Kidney (tissue), 14 donors: ENCODE data around the gene MAJIN. TPM values are rescaled to one million over a fixed set of nuclear protein-coding genes. Genes with fewer than 3 reads are reported as not detected.
"Not testable (repeated sequence)": the region's sequence is repeated elsewhere in the genome, so short reads cannot be mapped to it uniquely, and the experiment has no call there.

Source experiments
- DNase-seq, 5 donors: peaks; one replicate each; pipeline ENCODE4 v3.0.0-alpha.2; 2013 to 2020
- FAIRE-seq: peaks from 2 replicates; lab custom pipeline; 2012; peaks lifted over from hg19 to GRCh38; lab: Jason Lieb, UNC
- H3K27ac ChIP-seq, 2 donors: one replicate each; pipeline ENCODE4 v1.7.0; 2013; ENCODE audit warnings: low read depth in 2 of 2, low read length in 2 of 2, inconsistent platforms in 1 of 2
- H3K27me3 ChIP-seq: one replicate; pipeline ENCODE4 v1.7.1; 2013; ENCODE audit warnings: low read length, inconsistent platforms; ENCODE audit not compliant: control insufficient read depth, insufficient read depth
- H3K36me3 ChIP-seq, 3 donors: one replicate each; pipeline versions ENCODE4 v1.7.0 to v1.7.1; 2013; ENCODE audit warnings: low read length in 3 of 3, control low read depth in 1 of 3, inconsistent platforms in 1 of 3; ENCODE audit not compliant: insufficient read depth in 3 of 3, control insufficient read depth in 2 of 3
- H3K4me1 ChIP-seq, 3 donors: one replicate each; pipeline versions ENCODE4 v1.7.0 to v1.7.1; 2013; ENCODE audit warnings: low read length in 3 of 3, inconsistent platforms in 1 of 3, low read depth in 1 of 3; ENCODE audit not compliant: control insufficient read depth in 2 of 3, insufficient read depth in 2 of 3
- H3K4me3 ChIP-seq, 3 donors: one replicate each; pipeline versions ENCODE4 v1.7.0 to v1.8.1; 2013; ENCODE audit warnings: low read length in 3 of 3, control low read depth in 1 of 3, inconsistent platforms in 1 of 3
- H3K9ac ChIP-seq, 3 donors: one replicate each; pipeline versions ENCODE4 v1.7.0 to v1.7.1; 2013; ENCODE audit warnings: low read length in 3 of 3, control low read depth in 1 of 3, inconsistent platforms in 1 of 3
- H3K9me3 ChIP-seq, 3 donors: one replicate each; pipeline versions ENCODE4 v1.7.0 to v1.7.1; 2013; ENCODE audit warnings: low read length in 3 of 3, control low read depth in 1 of 3, inconsistent platforms in 1 of 3; ENCODE audit not compliant: control insufficient read depth in 2 of 3, insufficient read depth in 1 of 3
- CTCF ChIP-seq: IDR thresholded peaks from 3 replicates; pipeline ENCODE4 v1.5.1; 2012; ENCODE audit warnings: mild to moderate bottlenecking, moderate library complexity, borderline replicate concordance; ENCODE audit not compliant: insufficient read depth; ENCODE audit errors: extremely low read depth
- intact Hi-C: fragments of 100-400 bp; cut with DNase I; formaldehyde crosslinking; loops from one replicate; pipeline ENCODE4 v1.11.1; 2022
- polyA plus RNA-seq: library from polyadenylated mRNA; stranded (reverse); fragments of 350-450 nt; fragmentation: Illumina TruSeq; extraction: RNeasy Lipid Tissue Mini Kit (QIAGEN cat#74804); gene quantifications from one replicate; pipeline ENCODE4 v1.2.3, GENCODE V29; 2014; ENCODE audit warnings: low read depth, low replicate concordance; ENCODE audit not compliant: insufficient read depth
- total RNA-seq: library from RNA; stranded (reverse); fragmentation: NEBNext Ultra II Directional; extraction: Animal tissue kit (Norgen Biotek cat#: 25700); gene quantifications from one replicate; pipeline ENCODE4 v1.2.1, GENCODE V29; 2021
- donor health status: control.
- donor health status: control.
- donor health status: control.
- donor health status: control.
- donor health status: control.
- donor health status: DM: yes; HTN: yes; CAD: no.
- donor health status: Normal renal cell carcinoma (clear cell type).

MAJIN gene
- total and polyA plus RNA-seq, 2 donors from 2014 or later = 0.80 TPM; not detected in 1

- peaks cover 0 to 2% (median 1%) of the 10 kb centered on the region in 3 donors for H3K4me1 ChIP-seq
- H3K4me3 ChIP-seq = no peak overlapping the region
- no peak overlapping the region for H3K9ac ChIP-seq
- no peak for TF ChIP-seq CTCF
- no peaks in the 10 kb centered on the region for H3K27me3 ChIP-seq
- H3K27ac ChIP-seq = no peak overlapping the region
- intact Hi-C loops = no loop called here
- FAIRE-seq = no peak
- no peak for DNase-seq
- no peaks in the 10 kb centered on the region for H3K9me3 ChIP-seq
- no peaks in the 10 kb centered on the region for H3K36me3 ChIP-seq
Measured at GRCh38 chr11:65008016-65008415, 36.1 kb upstream of the MAJIN start.

GRCh38 chr11:65003968-65004367, 32.1 kb upstream of the MAJIN start:
- intact Hi-C loops, H3K4me3 ChIP-seq, H3K4me1 ChIP-seq, FAIRE-seq, H3K27ac ChIP-seq, H3K27me3 ChIP-seq, H3K9me3 ChIP-seq, H3K36me3 ChIP-seq, H3K9ac ChIP-seq, DNase-seq: not testable (repeated sequence)

- H3K27me3 ChIP-seq = no peaks in the 10 kb centered on the region
- H3K9ac ChIP-seq = no peak overlapping the region
- TF ChIP-seq CTCF = no peak
- no peaks in the 10 kb centered on the region for H3K36me3 ChIP-seq
- DNase-seq (peak in 3 of 5 donors; percentile 38 to 39 (median 39)), FAIRE-seq (no peak)
- no peak overlapping the region for H3K4me3 ChIP-seq
- H3K9me3 ChIP-seq = no peaks in the 10 kb centered on the region
- intact Hi-C loops = no loop called here
- H3K27ac ChIP-seq = no peak overlapping the region
- peaks cover 0 to 9% (median 0%) of the 10 kb centered on the region in 3 donors for H3K4me1 ChIP-seq
Measured at GRCh38 chr11:65003282-65003681, 31.4 kb upstream of the MAJIN start.

- H3K27me3 ChIP-seq = no peaks in the 10 kb centered on the region
- no peak overlapping the region for H3K9ac ChIP-seq
- no peak for FAIRE-seq
- no peak overlapping the region for H3K27ac ChIP-seq
- DNase-seq = no peak
- TF ChIP-seq CTCF = no peak
- intact Hi-C loops = no loop called here
- H3K36me3 ChIP-seq = no peaks in the 10 kb centered on the region
- no peak overlapping the region for H3K4me3 ChIP-seq
- no peaks in the 10 kb centered on the region for H3K9me3 ChIP-seq
- peaks cover 0 to 9% (median 0%) of the 10 kb centered on the region in 3 donors for H3K4me1 ChIP-seq
Measured at GRCh38 chr11:65002706-65003105, 30.8 kb upstream of the MAJIN start.
